Chondrocyte (in vitro differentiated cells): ENCODE data around the gene C2orf92. TPM values are rescaled to one million over a fixed set of nuclear protein-coding genes. Genes with fewer than 3 reads are reported as not detected.

Source experiments
- DNase-seq: peaks from one replicate; pipeline ENCODE4 v3.0.0; 2021; ENCODE audit warnings: mixed read lengths, low spot score
- H3K27ac Mint-ChIP-seq: one replicate; pipeline ENCODE4 v1.8.0; 2021; ENCODE audit warnings: mild to moderate bottlenecking, moderate library complexity, mixed read lengths; ENCODE audit not compliant: unreplicated experiment
- H3K27me3 Mint-ChIP-seq: 2 replicates; pipeline ENCODE4 v1.8.0; 2021; ENCODE audit warnings: low read depth, mixed read lengths
- H3K36me3 Mint-ChIP-seq: 2 replicates; pipeline ENCODE4 v1.8.0; 2021; ENCODE audit warnings: low read depth, mixed read lengths
- H3K4me1 Mint-ChIP-seq: 2 replicates; pipeline ENCODE4 v1.8.0; 2021; ENCODE audit warnings: low read depth, mild to moderate bottlenecking, mixed read lengths
- H3K4me3 Mint-ChIP-seq: one replicate; pipeline ENCODE4 v1.8.0; 2021; ENCODE audit warnings: mild to moderate bottlenecking, moderate library complexity, mixed read lengths; ENCODE audit not compliant: unreplicated experiment
- H3K9me3 Mint-ChIP-seq: 2 replicates; pipeline ENCODE4 v1.8.0; 2021; ENCODE audit warnings: low read depth, mixed read lengths
- CTCF ChIP-seq: fragments of 200-600 bp; sonication (generic); IDR thresholded peaks from 2 replicates; pipeline ENCODE4 v1.5.0; 2021; ENCODE audit warnings: antibody characterized with exemption, mild to moderate bottlenecking, moderate library complexity
- total RNA-seq: library from RNA; stranded (reverse); gene quantifications from 3 replicates; pipeline ENCODE4 v1.2.1, GENCODE V29; 2021

Gene C2orf92
- total RNA-seq, 1 donor from 2014 or later, result 8.8 TPM

- no peaks in the 10 kb centered on the region for H3K36me3 Mint-ChIP-seq
- peaks cover 5% of the 10 kb centered on the region for H3K4me1 Mint-ChIP-seq
- TF ChIP-seq CTCF, result no peak
- H3K27ac Mint-ChIP-seq, result no peak overlapping the region
- H3K4me3 Mint-ChIP-seq, result no peak overlapping the region
- peak; percentile 59 for DNase-seq
- H3K27me3 Mint-ChIP-seq, result peaks cover 19% of the 10 kb centered on the region
- H3K9me3 Mint-ChIP-seq, result no peaks in the 10 kb centered on the region
These were observed 44.8 kb downstream of the C2orf92 start for GRCh38 chr2:97714084-97714949.

GRCh38 chr2:97714950-97715652 lies 45.6 kb downstream of the C2orf92 start:
- H3K9me3 Mint-ChIP-seq, result no peaks in the 10 kb centered on the region
- no peaks in the 10 kb centered on the region for H3K36me3 Mint-ChIP-seq
- no peak overlapping the region for H3K27ac Mint-ChIP-seq
- peak; percentile 72 for DNase-seq
- no peak for TF ChIP-seq CTCF
- peaks cover 18% of the 10 kb centered on the region for H3K27me3 Mint-ChIP-seq
- peaks cover under 1% of the 10 kb centered on the region for H3K4me1 Mint-ChIP-seq
- no peak overlapping the region for H3K4me3 Mint-ChIP-seq

GRCh38 chr2:97715951-97716694 lies 46.6 kb downstream of the C2orf92 start:
- Mint-ChIP-seq H3K36me3 (no peaks in the 10 kb centered on the region), H3K27me3 (peaks cover 18% of the 10 kb centered on the region), H3K4me1 (no peaks in the 10 kb centered on the region), H3K9me3 (no peaks in the 10 kb centered on the region), H3K27ac (no peak overlapping the region), H3K4me3 (no peak overlapping the region)
- no peak for TF ChIP-seq CTCF
- peak; percentile 59 for DNase-seq

GRCh38 chr2:97716695-97717612 lies 47.4 kb downstream of the C2orf92 start:
- H3K4me1 Mint-ChIP-seq, result no peaks in the 10 kb centered on the region

More at GRCh38 chr2:97716695-97717612, 47.4 kb downstream of the C2orf92 start:
- Mint-ChIP-seq H3K27ac (no peak overlapping the region), H3K9me3 (no peaks in the 10 kb centered on the region), H3K4me3 (no peak overlapping the region), H3K27me3 (peaks cover 18% of the 10 kb centered on the region), H3K36me3 (no peaks in the 10 kb centered on the region)
- peak; percentile 74 for DNase-seq
- no peak for TF ChIP-seq CTCF
